ENCODE data around the gene COPS2. TPM values are rescaled to one million over a fixed set of nuclear protein-coding genes. Genes with fewer than 3 reads are reported as not detected.

The COPS2 gene
- total and polyA plus RNA-seq, 2 donors (not counting 1 experiment from before 2014, with no cell fraction given) = 92.2 to 98.1 TPM

DNA sequence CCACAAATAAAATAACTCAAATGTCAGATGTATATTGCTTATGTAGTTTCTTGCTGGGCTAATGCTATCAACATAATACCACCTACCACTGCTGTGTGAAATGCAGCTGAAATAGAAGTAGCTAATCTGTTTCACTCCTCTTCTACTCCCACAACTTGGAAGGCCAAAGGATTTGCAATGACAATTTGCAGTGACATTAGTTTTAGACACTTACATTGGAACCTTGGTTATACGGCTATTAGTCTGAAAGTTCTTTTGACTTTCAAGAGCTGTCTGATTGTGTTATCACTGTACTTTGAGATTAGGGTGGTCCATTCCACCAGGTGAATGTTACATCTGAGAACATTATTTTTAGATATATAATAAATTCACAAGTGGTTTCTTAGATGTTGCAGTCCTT, 33.5 kb downstream of the COPS2 start:
- no peaks in the 10 kb centered on the region for H3K4me1 ChIP-seq (ENCODE audit: control insufficient read depth, extremely low read depth, insufficient read depth, low read length)
- no peaks in the 10 kb centered on the region for H3K79me2 ChIP-seq (ENCODE audit: control insufficient read depth, insufficient read depth, low read length)
- H4K20me1 ChIP-seq (ENCODE audit: control insufficient read depth, extremely low read depth, insufficient read depth, low read length) = no peaks in the 10 kb centered on the region
- H3K27me3 ChIP-seq (ENCODE audit: control insufficient read depth, insufficient read depth, low read length) = no peaks in the 10 kb centered on the region
- H3K9ac ChIP-seq (ENCODE audit: insufficient read depth, low read length) = no peak overlapping the region
- DNase-seq (ENCODE audit: low read depth in 2 of 2) = no peak
- H3K36me3 ChIP-seq (ENCODE audit: control insufficient read depth, insufficient read depth, low read length) = peaks cover 1% of the 10 kb centered on the region
- no peak overlapping the region for H3K4me2 ChIP-seq (ENCODE audit: extremely low read depth, insufficient read depth, low read length)
- no peak overlapping the region for H2AFZ ChIP-seq (ENCODE audit: low read length)
- H3K9me3 ChIP-seq (ENCODE audit: control insufficient read depth, insufficient read depth, low read depth, low read length) = no peaks in the 10 kb centered on the region
- no peak overlapping the region for H3K27ac ChIP-seq (ENCODE audit: insufficient read depth, low read length)
- TF ChIP-seq, protein P1, sequence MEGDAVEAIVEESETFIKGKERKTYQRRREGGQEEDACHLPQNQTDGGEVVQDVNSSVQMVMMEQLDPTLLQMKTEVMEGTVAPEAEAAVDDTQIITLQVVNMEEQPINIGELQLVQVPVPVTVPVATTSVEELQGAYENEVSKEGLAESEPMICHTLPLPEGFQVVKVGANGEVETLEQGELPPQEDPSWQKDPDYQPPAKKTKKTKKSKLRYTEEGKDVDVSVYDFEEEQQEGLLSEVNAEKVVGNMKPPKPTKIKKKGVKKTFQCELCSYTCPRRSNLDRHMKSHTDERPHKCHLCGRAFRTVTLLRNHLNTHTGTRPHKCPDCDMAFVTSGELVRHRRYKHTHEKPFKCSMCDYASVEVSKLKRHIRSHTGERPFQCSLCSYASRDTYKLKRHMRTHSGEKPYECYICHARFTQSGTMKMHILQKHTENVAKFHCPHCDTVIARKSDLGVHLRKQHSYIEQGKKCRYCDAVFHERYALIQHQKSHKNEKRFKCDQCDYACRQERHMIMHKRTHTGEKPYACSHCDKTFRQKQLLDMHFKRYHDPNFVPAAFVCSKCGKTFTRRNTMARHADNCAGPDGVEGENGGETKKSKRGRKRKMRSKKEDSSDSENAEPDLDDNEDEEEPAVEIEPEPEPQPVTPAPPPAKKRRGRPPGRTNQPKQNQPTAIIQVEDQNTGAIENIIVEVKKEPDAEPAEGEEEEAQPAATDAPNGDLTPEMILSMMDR (conservative IDR thresholded peaks at IDR 0.05 in 1 of 2, IDR thresholded peaks at IDR 0.05 in 1 of 2; ENCODE audit: low read depth in 1 of 2, low read length in 2 of 2) = no peak
- no peak overlapping the region for H3K4me3 ChIP-seq (replicated peaks in 1 of 4; ENCODE audit: control extremely low read depth in 1 of 4, insufficient read depth in 1 of 4, low read depth in 3 of 4, low read length in 4 of 4)

DNA sequence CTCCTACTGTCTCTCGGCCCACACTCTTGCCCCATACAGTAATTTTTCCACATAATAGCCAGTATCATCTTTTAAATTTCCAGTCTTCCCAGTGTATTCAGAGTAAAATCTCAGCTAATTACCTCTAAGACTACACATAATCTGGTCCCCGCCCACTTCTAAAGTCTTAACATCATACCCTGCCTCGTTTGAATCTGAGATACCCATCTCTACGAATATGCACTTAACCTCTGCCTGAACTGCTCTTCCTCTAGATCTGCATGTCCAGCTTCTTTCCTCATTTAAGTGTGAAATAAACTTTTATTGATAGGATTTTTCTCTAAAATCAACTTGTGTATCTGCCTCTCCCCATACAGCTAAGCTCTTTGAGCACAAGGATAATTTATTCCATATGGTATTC, 34.6 kb downstream of the COPS2 start:
- no peak overlapping the region for H2AFZ ChIP-seq (ENCODE audit: low read length)
- no peak overlapping the region for H3K4me3 ChIP-seq (replicated peaks in 1 of 4; ENCODE audit: control extremely low read depth in 1 of 4, insufficient read depth in 1 of 4, low read depth in 3 of 4, low read length in 4 of 4)
- DNase-seq (ENCODE audit: low read depth in 2 of 2) = no peak
- H3K27me3 ChIP-seq (ENCODE audit: control insufficient read depth, insufficient read depth, low read length) = no peaks in the 10 kb centered on the region
- no peaks in the 10 kb centered on the region for H3K79me2 ChIP-seq (ENCODE audit: control insufficient read depth, insufficient read depth, low read length)
- H3K4me2 ChIP-seq (ENCODE audit: extremely low read depth, insufficient read depth, low read length) = no peak overlapping the region
- no peaks in the 10 kb centered on the region for H4K20me1 ChIP-seq (ENCODE audit: control insufficient read depth, extremely low read depth, insufficient read depth, low read length)
- no peaks in the 10 kb centered on the region for H3K4me1 ChIP-seq (ENCODE audit: control insufficient read depth, extremely low read depth, insufficient read depth, low read length)
- H3K9me3 ChIP-seq (ENCODE audit: control insufficient read depth, insufficient read depth, low read depth, low read length) = no peaks in the 10 kb centered on the region
- H3K9ac ChIP-seq (ENCODE audit: insufficient read depth, low read length) = no peak overlapping the region
- H3K36me3 ChIP-seq (ENCODE audit: control insufficient read depth, insufficient read depth, low read length) = peaks cover 1% of the 10 kb centered on the region
- TF ChIP-seq, protein P1 (conservative IDR thresholded peaks at IDR 0.05 in 1 of 2, IDR thresholded peaks at IDR 0.05 in 1 of 2; ENCODE audit: low read depth in 1 of 2, low read length in 2 of 2) = no peak
- no peak for TF ChIP-seq EZH2 (IDR thresholded peaks at IDR 0.05; ENCODE audit: low read length, missing control alignments)
- H3K27ac ChIP-seq (ENCODE audit: insufficient read depth, low read length) = no peak overlapping the region

DNA sequence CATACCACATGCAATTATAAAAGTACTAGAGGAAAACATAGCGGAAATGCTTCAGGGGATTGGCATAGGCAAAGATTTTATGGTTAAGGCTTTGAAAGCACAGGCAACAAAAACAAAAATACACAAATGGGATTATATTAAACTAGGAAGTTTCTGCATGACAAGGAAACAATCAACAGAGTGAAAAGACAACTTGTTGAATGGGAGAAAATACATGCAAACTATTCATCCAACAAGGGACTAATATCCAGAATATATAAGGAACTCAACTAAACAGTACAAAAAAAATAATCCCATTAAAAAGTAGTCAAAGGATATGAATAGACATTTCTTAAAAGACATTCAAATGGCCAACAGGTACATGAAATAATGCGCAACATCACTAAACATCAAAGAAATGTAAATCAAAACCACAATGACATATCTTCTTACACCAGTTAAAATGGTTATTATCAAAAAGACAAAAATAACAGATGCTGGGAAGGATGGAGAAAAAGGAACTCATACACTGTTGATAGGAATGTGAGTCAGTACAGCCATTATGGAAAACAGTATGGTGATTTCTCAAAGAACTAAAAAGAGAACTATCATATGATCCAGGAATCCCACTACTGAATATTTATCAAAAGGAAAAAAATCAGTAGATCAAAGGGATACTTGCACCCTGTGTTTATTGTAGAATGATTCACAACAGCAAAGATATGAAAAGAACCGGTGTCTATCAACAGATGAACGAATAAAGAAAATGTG, 39.1 kb downstream of the COPS2 start:
- H3K79me2 ChIP-seq (ENCODE audit: control insufficient read depth, insufficient read depth, low read length) = no peaks in the 10 kb centered on the region
- no peak overlapping the region for H3K27ac ChIP-seq (ENCODE audit: insufficient read depth, low read length)

More for the DNA sequence above, 39.1 kb downstream of the COPS2 start:
- Histone ChIP-seq H3K4me3 (replicated peaks in 1 of 4; ENCODE audit: control extremely low read depth in 1 of 4, insufficient read depth in 1 of 4, low read depth in 3 of 4, low read length in 4 of 4) (no peak overlapping the region), H3K9ac (ENCODE audit: insufficient read depth, low read length) (no peak overlapping the region), H3K36me3 (ENCODE audit: control insufficient read depth, insufficient read depth, low read length) (peaks cover 1% of the 10 kb centered on the region), H3K27me3 (ENCODE audit: control insufficient read depth, insufficient read depth, low read length) (no peaks in the 10 kb centered on the region), H4K20me1 (ENCODE audit: control insufficient read depth, extremely low read depth, insufficient read depth, low read length) (no peaks in the 10 kb centered on the region), H2AFZ (ENCODE audit: low read length) (no peak overlapping the region), H3K4me1 (ENCODE audit: control insufficient read depth, extremely low read depth, insufficient read depth, low read length) (no peaks in the 10 kb centered on the region), H3K9me3 (ENCODE audit: control insufficient read depth, insufficient read depth, low read depth, low read length) (no peaks in the 10 kb centered on the region), H3K4me2 (ENCODE audit: extremely low read depth, insufficient read depth, low read length) (no peak overlapping the region)
- TF ChIP-seq, protein P1 (conservative IDR thresholded peaks at IDR 0.05 in 1 of 2, IDR thresholded peaks at IDR 0.05 in 1 of 2; ENCODE audit: low read depth in 1 of 2, low read length in 2 of 2) = no peak
- TF ChIP-seq EZH2 (IDR thresholded peaks at IDR 0.05; ENCODE audit: low read length, missing control alignments) = no peak
- DNase-seq (ENCODE audit: low read depth in 2 of 2) = no peak
